Muscle layer of duodenum (tissue), 2 donors: Measurements from ENCODE around the gene PRKCSH.
A peak's percentile ranks its signal among the peaks of the same experiment; 100 is the strongest.
"Not testable (repeated sequence)": the region's sequence is repeated elsewhere in the genome, so short reads cannot be mapped to it uniquely, and the experiment has no call there.

Experiments
- H3K27ac ChIP-seq: one replicate; pipeline ENCODE4 v1.7.0; 2013; ENCODE audit warnings: mild to moderate bottlenecking, low read length
- H3K27me3 ChIP-seq: one replicate; pipeline ENCODE4 v1.7.0; 2013; ENCODE audit warnings: low read depth, mild to moderate bottlenecking, control low read depth, low read length
- H3K36me3 ChIP-seq, 2 donors: one replicate each; pipeline ENCODE4 v1.7.0; 2013; ENCODE audit warnings: low read length in 2 of 2, control low read depth in 1 of 2, mild to moderate bottlenecking in 1 of 2; ENCODE audit not compliant: insufficient read depth in 2 of 2, control insufficient read depth in 1 of 2
- H3K4me1 ChIP-seq, 2 donors: one replicate each; pipeline ENCODE4 v1.7.0; 2013; ENCODE audit warnings: low read length in 2 of 2, mild to moderate bottlenecking in 2 of 2, control low read depth in 1 of 2, moderate library complexity in 1 of 2; ENCODE audit not compliant: insufficient read depth in 2 of 2, control insufficient read depth in 1 of 2
- H3K4me3 ChIP-seq, 2 donors: one replicate each; pipeline ENCODE4 v1.7.0; 2013; ENCODE audit warnings: low read length in 2 of 2, low read depth in 1 of 2, mild to moderate bottlenecking in 1 of 2
- H3K9me3 ChIP-seq, 2 donors: one replicate each; pipeline ENCODE4 v1.7.0; 2013; ENCODE audit warnings: low read length in 2 of 2, control low read depth in 1 of 2, mild to moderate bottlenecking in 1 of 2; ENCODE audit not compliant: control insufficient read depth in 1 of 2
- donor health status: healthy.

The PRKCSH gene

DNA sequence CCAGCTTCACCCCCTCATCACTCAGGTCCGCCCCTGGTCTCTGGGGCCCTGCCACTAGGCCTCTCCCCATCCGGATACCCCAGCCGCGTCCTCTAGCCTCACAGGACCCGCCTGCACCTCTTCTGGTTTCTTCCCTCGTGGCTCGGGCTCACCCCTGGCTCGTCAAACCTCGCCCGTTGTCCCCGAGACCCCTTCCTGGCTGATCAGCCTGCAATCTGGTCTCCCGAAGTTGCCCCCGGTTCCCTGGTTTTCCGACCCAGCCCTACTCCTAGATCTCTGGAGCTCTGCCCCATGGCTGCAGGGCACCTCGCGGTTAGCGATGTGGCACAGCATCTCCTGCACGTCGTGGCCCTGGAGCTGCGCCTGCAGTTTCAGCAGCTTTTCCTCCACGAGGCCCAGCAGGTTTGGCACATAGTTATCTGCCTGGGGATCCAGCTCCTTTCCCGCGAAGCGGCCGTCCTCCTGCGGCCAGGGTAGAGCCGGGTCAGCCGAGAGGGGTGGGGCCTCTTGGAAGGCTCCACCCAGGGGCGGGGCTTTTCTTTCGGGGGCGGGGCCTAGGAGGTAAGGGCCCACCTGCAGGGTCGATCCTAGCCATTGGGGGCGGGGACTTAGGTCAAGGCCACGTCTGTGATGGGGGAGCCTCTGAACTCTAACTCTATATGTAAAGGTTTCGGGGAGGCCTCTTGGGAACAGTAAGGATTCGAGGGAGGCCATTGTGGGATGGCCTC is 13.9 kb upstream of the PRKCSH start:
- H3K27ac ChIP-seq: no peak overlapping the region
- no peaks in the 10 kb centered on the region for H3K9me3 ChIP-seq
- H3K36me3 ChIP-seq: no peaks in the 10 kb centered on the region
- H3K27me3 ChIP-seq: peaks cover 42% of the 10 kb centered on the region
- H3K4me1 ChIP-seq: peaks cover 0 to 38% of the 10 kb centered on the region in 2 donors
- H3K4me3 ChIP-seq: peak overlapping the region; percentile 23 to 48

GRCh38 chr19:11422163-11423065 is 13.0 kb upstream of the PRKCSH start:
- H3K36me3 ChIP-seq: no peaks in the 10 kb centered on the region
- no peak overlapping the region for H3K27ac ChIP-seq
- H3K27me3 ChIP-seq: peaks cover 42% of the 10 kb centered on the region
- peaks cover 0 to 38% of the 10 kb centered on the region in 2 donors for H3K4me1 ChIP-seq
- H3K4me3 ChIP-seq: peak overlapping the region; percentile 21 to 48
- H3K9me3 ChIP-seq: no peaks in the 10 kb centered on the region

DNA sequence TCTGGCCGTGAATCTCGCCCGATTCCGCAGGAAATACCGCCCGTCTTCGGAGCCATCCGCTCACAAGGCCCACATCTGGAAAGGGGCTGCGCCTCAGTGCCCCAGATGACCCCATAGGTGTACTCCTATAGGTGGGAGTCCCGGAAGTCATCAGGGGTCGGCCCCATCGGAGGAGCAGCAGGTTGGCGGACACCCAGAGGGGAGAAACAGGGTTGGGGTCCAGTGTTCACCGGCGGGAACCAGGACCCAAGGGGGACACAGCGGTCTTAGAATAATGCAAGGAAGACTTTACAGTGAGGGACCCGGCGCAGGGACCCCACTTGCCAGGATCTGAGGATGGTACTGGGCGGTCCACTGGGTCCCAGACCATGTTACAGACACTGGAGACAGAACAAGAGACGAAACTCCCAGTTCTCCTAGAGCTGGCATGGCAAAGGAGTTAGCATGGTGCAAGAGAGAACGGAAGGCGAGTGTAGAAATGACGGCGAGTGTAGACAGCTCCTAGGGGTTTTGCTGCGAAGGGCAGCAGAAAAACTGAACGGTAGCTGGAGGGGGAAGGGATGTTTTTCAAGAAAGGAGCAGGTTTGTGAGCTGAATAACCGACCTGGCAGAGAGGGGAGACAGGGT is 12.2 kb upstream of the PRKCSH start:
- H3K36me3 ChIP-seq: no peaks in the 10 kb centered on the region

DNA sequence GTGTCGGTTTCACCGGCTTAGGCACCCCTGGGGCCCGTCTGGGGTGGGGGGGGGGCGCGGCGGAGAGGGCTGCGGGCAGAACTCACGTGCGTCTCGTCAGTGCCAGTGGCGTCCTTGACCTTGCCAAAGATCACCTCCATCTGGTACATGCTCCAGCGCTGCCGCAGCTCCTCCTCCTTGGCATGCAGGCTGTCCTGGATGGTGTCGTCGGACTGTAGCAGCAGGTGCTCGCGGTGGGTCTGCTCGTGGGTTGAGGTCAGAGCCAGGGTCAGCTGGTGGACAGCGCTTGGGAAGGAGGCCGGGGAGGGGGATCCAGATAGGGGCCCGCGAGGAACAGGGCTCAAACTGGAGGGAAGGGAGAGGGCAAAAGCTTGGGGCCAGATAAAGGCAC is 11.6 kb upstream of the PRKCSH start:
- no peak overlapping the region for H3K27ac ChIP-seq
- H3K36me3 ChIP-seq: no peaks in the 10 kb centered on the region
- peaks cover 36% of the 10 kb centered on the region for H3K27me3 ChIP-seq
- H3K9me3 ChIP-seq: no peaks in the 10 kb centered on the region
- no peak overlapping the region for H3K4me3 ChIP-seq
- H3K4me1 ChIP-seq: peaks cover 0 to 33% of the 10 kb centered on the region in 2 donors

More for the DNA sequence above, 12.2 kb upstream of the PRKCSH start:
- H3K9me3 ChIP-seq: no peaks in the 10 kb centered on the region
- H3K27ac ChIP-seq: no peak overlapping the region
- no peak overlapping the region for H3K4me3 ChIP-seq
- H3K4me1 ChIP-seq: peaks cover 0 to 38% of the 10 kb centered on the region in 2 donors
- peaks cover 41% of the 10 kb centered on the region for H3K27me3 ChIP-seq

- no peaks in the 10 kb centered on the region for H3K36me3 ChIP-seq
- H3K4me1 ChIP-seq: peaks cover 0 to 24% of the 10 kb centered on the region in 2 donors
- H3K4me3 ChIP-seq: no peak overlapping the region
- no peak overlapping the region for H3K27ac ChIP-seq
- H3K9me3 ChIP-seq: no peaks in the 10 kb centered on the region
- peaks cover 25% of the 10 kb centered on the region for H3K27me3 ChIP-seq
Measured at GRCh38 chr19:11425719-11426457, 9.5 kb upstream of the PRKCSH start.

GRCh38 chr19:11426656-11427055 is 8.8 kb upstream of the PRKCSH start:
- H3K36me3 ChIP-seq: no peaks in the 10 kb centered on the region
- no peaks in the 10 kb centered on the region for H3K9me3 ChIP-seq
- H3K27me3 ChIP-seq: peaks cover 17% of the 10 kb centered on the region
- no peak overlapping the region for H3K27ac ChIP-seq
- H3K4me1 ChIP-seq: peaks cover 0 to 16% of the 10 kb centered on the region in 2 donors
- H3K4me3 ChIP-seq: no peak overlapping the region

DNA sequence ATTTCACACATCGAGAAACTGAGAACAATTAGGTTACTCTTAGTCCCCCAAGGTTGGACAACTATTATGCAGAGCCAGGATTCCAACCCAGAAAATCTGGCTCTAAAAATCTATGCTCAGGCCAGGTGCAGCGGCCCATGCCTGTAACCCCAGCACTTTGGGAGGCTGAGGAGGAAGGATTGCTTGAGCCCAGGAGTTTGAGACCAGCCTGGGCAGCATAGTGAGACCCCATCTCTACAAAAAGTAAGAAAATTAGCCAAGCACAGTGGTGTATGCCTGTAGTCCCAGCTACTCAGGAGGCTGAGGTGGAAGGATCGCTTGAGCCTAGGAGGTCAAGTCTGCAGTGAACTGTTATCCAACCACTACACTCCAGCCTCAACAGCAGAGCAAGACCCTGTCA is 1.9 kb upstream of the PRKCSH start:
- not testable (repeated sequence) for H3K27me3 ChIP-seq, H3K4me3 ChIP-seq, H3K9me3 ChIP-seq, H3K36me3 ChIP-seq, H3K27ac ChIP-seq
- H3K4me1 ChIP-seq: peaks cover 6 to 18% of the 10 kb centered on the region in 2 donors

DNA sequence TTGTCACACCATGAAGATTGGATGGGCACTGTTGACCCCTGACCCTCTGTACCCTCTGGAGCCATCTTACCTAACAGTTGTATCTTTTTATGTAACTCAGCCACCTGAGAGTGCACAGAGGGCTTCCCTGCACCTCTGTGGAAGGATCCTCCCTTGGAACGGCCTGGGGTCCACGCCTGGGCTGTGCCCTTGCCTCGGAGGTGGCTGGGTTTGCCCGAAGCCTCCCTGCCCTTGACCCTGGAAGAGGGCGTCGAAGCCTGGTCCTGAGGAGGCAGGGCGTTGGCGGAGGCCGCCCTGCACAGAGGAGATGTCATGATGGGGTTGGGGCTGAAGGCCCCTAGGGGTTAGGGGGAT is 755 bp upstream of the PRKCSH start:
- Histone ChIP-seq H3K4me1 (peaks cover 6 to 18% of the 10 kb centered on the region in 2 donors), H3K4me3 (peak overlapping the region; percentile 94 to 96), H3K9me3 (no peaks in the 10 kb centered on the region), H3K36me3 (peaks cover 9 to 14% of the 10 kb centered on the region in 2 donors), H3K27me3 (no peaks in the 10 kb centered on the region), H3K27ac (peak overlapping the region; percentile 71)

GRCh38 chr19:11435833-11436313 is 438 bp downstream of the PRKCSH start:
- Histone ChIP-seq H3K9me3 (no peaks in the 10 kb centered on the region), H3K27me3 (no peaks in the 10 kb centered on the region), H3K4me3 (peak overlapping the region; percentile 94 to 96), H3K4me1 (peaks cover 6 to 18% of the 10 kb centered on the region in 2 donors), H3K36me3 (peaks cover 12 to 20% of the 10 kb centered on the region in 2 donors), H3K27ac (peak overlapping the region; percentile 90)

DNA sequence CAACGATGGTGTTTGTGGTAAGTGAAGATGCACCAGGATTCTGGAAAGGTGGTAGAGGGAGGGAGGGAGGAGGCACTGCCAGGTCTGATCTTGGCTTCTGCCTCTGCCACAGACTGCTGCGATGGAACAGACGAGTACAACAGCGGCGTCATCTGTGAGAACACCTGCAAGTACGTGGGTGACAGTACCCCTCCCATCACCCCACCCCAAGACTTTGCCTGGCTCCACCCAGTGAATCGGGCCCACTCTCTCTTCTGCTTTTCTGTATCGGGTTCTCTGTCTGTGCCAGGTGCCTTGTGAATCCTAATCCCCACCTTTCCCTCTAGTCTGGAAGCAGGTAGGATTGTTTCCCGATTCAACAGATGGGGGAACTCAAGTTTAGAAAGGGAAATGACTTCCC is 2.5 kb downstream of the PRKCSH start:
- H3K4me1 ChIP-seq: peaks cover 6 to 18% of the 10 kb centered on the region in 2 donors

More for the DNA sequence above, 2.5 kb downstream of the PRKCSH start:
- H3K36me3 ChIP-seq: peaks cover 28 to 40% of the 10 kb centered on the region in 2 donors
- H3K4me3 ChIP-seq: no peak overlapping the region
- no peak overlapping the region for H3K27ac ChIP-seq
- H3K9me3 ChIP-seq: no peaks in the 10 kb centered on the region
- H3K27me3 ChIP-seq: no peaks in the 10 kb centered on the region
